ENCODE measurements around the gene ABTB2. TPM values are rescaled to one million over a fixed set of nuclear protein-coding genes. Genes with fewer than 3 reads are reported as not detected.

Gene ABTB2
- total and polyA plus RNA-seq, 10 of the 15 experiments (the other 5 are each of a cell fraction or from before 2014, with no cell fraction given) = 0.13 to 2.1 (median 0.72) TPM

DNA sequence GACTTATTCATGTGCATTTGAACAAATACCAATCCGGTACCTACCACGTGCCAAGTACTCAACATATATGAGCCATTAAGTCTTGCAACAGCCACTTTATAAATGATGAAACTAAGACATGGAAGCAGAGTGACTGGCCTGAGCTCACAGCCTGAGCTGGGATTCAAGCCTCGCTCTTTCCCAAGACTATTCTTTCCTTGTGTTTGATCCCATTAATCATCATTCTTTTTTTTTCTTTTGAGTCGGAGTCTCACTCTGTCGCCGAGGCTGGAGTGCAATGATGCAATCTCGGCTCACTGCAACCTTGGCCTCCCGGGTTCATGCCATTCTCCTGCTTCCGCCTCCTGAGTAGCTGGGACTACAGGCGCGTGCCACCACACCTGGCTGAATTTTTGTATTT lies 119.3 kb downstream of the ABTB2 start:
- Histone ChIP-seq H3K4me1 (ENCODE audit: control insufficient read depth, insufficient read depth, low read length) (peaks cover 64% of the 10 kb centered on the region), H3K79me2 (ENCODE audit: control insufficient read depth, insufficient read depth, low read length) (no peaks in the 10 kb centered on the region; the same call in 1 of the 2 replicates), H3K4me2 (ENCODE audit: control insufficient read depth, insufficient read depth) (no peak overlapping the region), H3K36me3 (ENCODE audit: control insufficient read depth in 2 of 2, insufficient read depth in 2 of 2, low read length in 1 of 2) (no peaks in the 10 kb centered on the region), H2AFZ (ENCODE audit: control insufficient read depth, low read depth, low read length) (no peak overlapping the region), H3K4me3 (no peak overlapping the region), H4K20me1 (ENCODE audit: control insufficient read depth, insufficient read depth) (no peaks in the 10 kb centered on the region), H3K9ac (ENCODE audit: control insufficient read depth, insufficient read depth, low read length) (no peak overlapping the region), H3K27me3 (replicated peaks in 1 of 2; ENCODE audit: control insufficient read depth in 2 of 2, insufficient read depth in 2 of 2, low read length in 1 of 2) (no peaks in the 10 kb centered on the region), H3K9me3 (replicated peaks; ENCODE audit: control insufficient read depth, insufficient read depth, low read length) (no peaks in the 10 kb centered on the region), H3K27ac (ENCODE audit: control insufficient read depth, insufficient read depth) (no peak overlapping the region)
- no TSS peak for BruUV-seq (replicated peaks)
- POLR2A ChIA-PET = no interaction called here
- WGBS (ENCODE audit: insufficient coverage, insufficient replicate concordance, low lambda C conversion rate, missing lambda C conversion rate) = 96% methylated on average over 10 of the region's 11 CpGs
- TF ChIP-seq BACH1 (IDR thresholded peaks at IDR 0.05; ENCODE audit: borderline replicate concordance) = no peak
- TF ChIP-seq SIX5 (IDR thresholded peaks at IDR 0.05; ENCODE audit: low read depth, low read length, severe bottlenecking) = no peak
- TF ChIP-seq MEF2B (IDR thresholded peaks at IDR 0.05; ENCODE audit: partially characterized antibody, poor library complexity, severe bottlenecking) = no peak
- no peak for TF ChIP-seq PML (IDR thresholded peaks at IDR 0.05; ENCODE audit: low read length)
- no peak for TF ChIP-seq HDGF (IDR thresholded peaks at IDR 0.05)
- no peak for TF ChIP-seq PAX8 (IDR thresholded peaks at IDR 0.05)
- TF ChIP-seq IKZF2 (IDR thresholded peaks at IDR 0.05) = no peak
- no peak for TF ChIP-seq EP300 (IDR thresholded peaks at IDR 0.05; ENCODE audit: borderline replicate concordance in 1 of 2, control insufficient read depth in 1 of 2, low read depth in 2 of 2, low read length in 2 of 2)
- ATAC-seq (no peak), DNase-seq (ENCODE audit: low read depth, low spot score) (no peak), FAIRE-seq (no peak)
- RAD21 ChIA-PET (ENCODE audit: unreplicated experiment) = interaction anchor here (1.0 to 3.0 kb wide), 5 partner anchors 12 to 119 kb away, joined by 3 to 12 read pairs (median 5); partner anchors contain the start of gene ABTB2
- in situ Hi-C loops (cut with MboI) = no loop called here
- CTCF ChIA-PET = interaction anchor here (0.8 to 3.2 kb wide), 4 partner anchors 48 to 260 kb away, joined by 3 to 16 read pairs (median 4); no protein-coding TSS in a partner anchor
- intact Hi-C loops (cut with micrococcal nuclease; ENCODE audit: unreplicated experiment) = loop anchor here (10.0 kb wide), 1 partner anchor 464 kb away; the partner anchor contains the start of gene FBXO3
- SMC1A ChIA-PET (ENCODE audit: uncharacterized antibody, unreplicated experiment) = interaction anchor here (0.8 to 17.3 kb wide), 5 partner anchors 8 to 132 kb away, joined by 3 to 192 read pairs (median 39); partner anchors contain the start of gene ABTB2
